Smooth muscle cell of the pulmonary artery (primary cell): ENCODE measurements around the gene WASHC2C. TPM values are rescaled to one million over a fixed set of nuclear protein-coding genes. Genes with fewer than 3 reads are reported as not detected.

ENCODE experiments used
- total RNA-seq: library from RNA; depleted of rRNA; stranded (reverse); fragments of >200 nt; gene quantifications from 2 replicates; pipeline ENCODE4 v1.2.3, GENCODE V29; 2014

Gene WASHC2C, protein sequence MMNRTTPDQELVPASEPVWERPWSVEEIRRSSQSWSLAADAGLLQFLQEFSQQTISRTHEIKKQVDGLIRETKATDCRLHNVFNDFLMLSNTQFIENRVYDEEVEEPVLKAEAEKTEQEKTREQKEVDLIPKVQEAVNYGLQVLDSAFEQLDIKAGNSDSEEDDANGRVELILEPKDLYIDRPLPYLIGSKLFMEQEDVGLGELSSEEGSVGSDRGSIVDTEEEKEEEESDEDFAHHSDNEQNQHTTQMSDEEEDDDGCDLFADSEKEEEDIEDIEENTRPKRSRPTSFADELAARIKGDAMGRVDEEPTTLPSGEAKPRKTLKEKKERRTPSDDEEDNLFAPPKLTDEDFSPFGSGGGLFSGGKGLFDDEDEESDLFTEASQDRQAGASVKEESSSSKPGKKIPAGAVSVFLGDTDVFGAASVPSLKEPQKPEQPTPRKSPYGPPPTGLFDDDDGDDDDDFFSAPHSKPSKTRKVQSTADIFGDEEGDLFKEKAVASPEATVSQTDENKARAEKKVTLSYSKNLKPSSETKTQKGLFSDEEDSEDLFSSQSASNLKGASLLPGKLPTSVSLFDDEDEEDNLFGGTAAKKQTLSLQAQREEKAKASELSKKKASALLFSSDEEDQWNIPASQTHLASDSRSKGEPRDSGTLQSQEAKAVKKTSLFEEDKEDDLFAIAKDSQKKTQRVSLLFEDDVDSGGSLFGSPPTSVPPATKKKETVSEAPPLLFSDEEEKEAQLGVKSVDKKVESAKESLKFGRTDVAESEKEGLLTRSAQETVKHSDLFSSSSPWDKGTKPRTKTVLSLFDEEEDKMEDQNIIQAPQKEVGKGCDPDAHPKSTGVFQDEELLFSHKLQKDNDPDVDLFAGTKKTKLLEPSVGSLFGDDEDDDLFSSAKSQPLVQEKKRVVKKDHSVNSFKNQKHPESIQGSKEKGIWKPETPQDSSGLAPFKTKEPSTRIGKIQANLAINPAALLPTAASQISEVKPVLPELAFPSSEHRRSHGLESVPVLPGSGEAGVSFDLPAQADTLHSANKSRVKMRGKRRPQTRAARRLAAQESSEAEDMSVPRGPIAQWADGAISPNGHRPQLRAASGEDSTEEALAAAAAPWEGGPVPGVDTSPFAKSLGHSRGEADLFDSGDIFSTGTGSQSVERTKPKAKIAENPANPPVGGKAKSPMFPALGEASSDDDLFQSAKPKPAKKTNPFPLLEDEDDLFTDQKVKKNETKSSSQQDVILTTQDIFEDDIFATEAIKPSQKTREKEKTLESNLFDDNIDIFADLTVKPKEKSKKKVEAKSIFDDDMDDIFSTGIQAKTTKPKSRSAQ (N-terminal part only)
- 30.1 and 39.3 TPM in 2 replicates for total RNA-seq

DNA sequence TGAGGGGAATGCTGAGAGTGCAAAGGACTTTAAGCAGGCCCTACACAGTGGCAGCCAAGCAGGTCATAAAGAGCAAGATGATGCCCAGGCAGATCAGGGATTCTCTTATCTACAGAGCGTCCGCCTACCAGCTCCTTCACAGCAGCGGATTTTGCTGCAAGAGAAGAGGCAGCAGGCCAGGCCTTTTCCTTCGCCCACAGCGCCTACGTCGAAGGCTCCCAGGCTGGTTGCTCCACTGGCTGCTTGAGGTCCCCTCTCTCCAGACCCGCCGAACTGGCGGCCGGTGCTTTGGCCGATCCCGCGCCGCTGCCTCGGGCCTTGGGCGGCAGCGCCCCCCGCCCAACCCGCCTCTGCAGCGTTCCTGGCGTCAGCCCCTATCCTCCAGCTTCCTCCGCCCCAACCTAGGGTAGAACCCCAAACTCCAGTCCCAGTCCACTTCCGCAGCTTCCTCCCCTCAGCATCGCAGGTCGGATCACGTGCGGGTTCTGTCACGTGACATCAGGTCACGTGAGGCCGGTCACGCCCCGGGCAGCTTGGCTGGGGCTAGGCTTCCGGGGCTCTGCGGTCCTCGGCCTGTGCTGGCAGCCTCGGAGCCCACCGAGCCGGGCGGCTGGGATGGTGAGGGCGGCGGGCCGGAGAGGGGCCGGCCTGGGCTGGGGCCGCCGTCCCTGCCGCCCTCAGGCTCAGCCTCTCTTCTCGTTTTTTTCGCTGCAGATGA, at the start of gene WASHC2C:
WASHC2C (plus strand) TSS at position 564 of the 718 bp plus-strand sequence; CDS start at position 616, 52 bp downstream.

Other genes starting within 250 kb of the WASHC2C start
- gene ZFAND4, start 54.5 kb upstream of the WASHC2C start, total RNA-seq: 4.1 and 5.7 TPM in 2 replicates
- gene AGAP4, start 120.2 kb downstream of the WASHC2C start, total RNA-seq: 3.2 and 6.2 TPM in 2 replicates
- 44.8 and 50.4 TPM in 2 replicates for gene TIMM23, start 245.2 kb downstream of the WASHC2C start, total RNA-seq